ENCODE results near the gene CCDC171.

The CCDC171 gene

GRCh38 chr9:15885464-15885863 is 332.6 kb downstream of the CCDC171 start:
- Histone ChIP-seq H3K27ac (ENCODE audit: low read depth, low read length) (no peak overlapping the region), H2AFZ (ENCODE audit: insufficient read depth, low read length, poor library complexity) (no peak overlapping the region), H3K79me2 (ENCODE audit: control insufficient read depth, insufficient read depth, low read length, poor library complexity) (no peaks in the 10 kb centered on the region), H2BK12ac (ENCODE audit: low read length) (no peak overlapping the region), H3K4me1 (ENCODE audit: control insufficient read depth in 1 of 2, insufficient read depth in 2 of 2, low read length in 2 of 2) (peaks cover 0 to 2% of the 10 kb centered on the region in 2 experiments), H3K79me1 (ENCODE audit: low read length) (no peaks in the 10 kb centered on the region), H3K27me3 (ENCODE audit: insufficient read depth, low read length) (no peaks in the 10 kb centered on the region), H3K9me3 (ENCODE audit: insufficient read depth, low read depth, low read length) (no peaks in the 10 kb centered on the region), H2BK120ac (ENCODE audit: insufficient read depth, low read length, poor library complexity) (no peak overlapping the region), H4K8ac (ENCODE audit: low read depth, low read length) (no peak overlapping the region), H2AK5ac (ENCODE audit: low read length) (no peak overlapping the region), H4K91ac (ENCODE audit: low read depth, low read length) (no peak overlapping the region), H2BK5ac (ENCODE audit: low read depth, low read length, poor library complexity) (no peak overlapping the region), H3K9ac (ENCODE audit: low read length) (no peak overlapping the region), H3K4ac (ENCODE audit: low read depth, low read length) (no peak overlapping the region), H3K23ac (ENCODE audit: low read length) (no peak overlapping the region), H3K36me3 (ENCODE audit: control insufficient read depth in 1 of 2, insufficient read depth in 2 of 2, low read length in 2 of 2) (no peaks in the 10 kb centered on the region), H3K14ac (ENCODE audit: low read length) (no peak overlapping the region), H3K18ac (ENCODE audit: low read length) (no peak overlapping the region), H4K12ac (ENCODE audit: low read depth, low read length) (no peak overlapping the region), H3K4me2 (ENCODE audit: low read length) (no peak overlapping the region), H3K4me3 (ENCODE audit: low read depth, low read length) (no peak overlapping the region)
- DNase-seq = no peak
- no CpG with 5 or more reads among the region's 2 CpGs for WGBS (ENCODE audit: extremely low coverage, insufficient coverage, insufficient read length)

GRCh38 chr9:15889555-15889954 is 336.7 kb downstream of the CCDC171 start:
- H2BK120ac ChIP-seq (ENCODE audit: insufficient read depth, low read length, poor library complexity) = no peak overlapping the region
- no peaks in the 10 kb centered on the region for H3K27me3 ChIP-seq (ENCODE audit: insufficient read depth, low read length)
- H3K4me3 ChIP-seq (ENCODE audit: low read depth, low read length) = no peak overlapping the region
- no peaks in the 10 kb centered on the region for H3K36me3 ChIP-seq (ENCODE audit: control insufficient read depth in 1 of 2, insufficient read depth in 2 of 2, low read length in 2 of 2)
- no peak overlapping the region for H4K91ac ChIP-seq (ENCODE audit: low read depth, low read length)
- no peaks in the 10 kb centered on the region for H3K79me1 ChIP-seq (ENCODE audit: low read length)
- no peak overlapping the region for H3K4me2 ChIP-seq (ENCODE audit: low read length)
- DNase-seq = peak; percentile 72 to 94
- H2AK5ac ChIP-seq (ENCODE audit: low read length) = no peak overlapping the region
- no peak overlapping the region for H3K18ac ChIP-seq (ENCODE audit: low read length)
- no peak overlapping the region for H3K14ac ChIP-seq (ENCODE audit: low read length)
- no peak overlapping the region for H4K8ac ChIP-seq (ENCODE audit: low read depth, low read length)
- H2BK5ac ChIP-seq (ENCODE audit: low read depth, low read length, poor library complexity) = no peak overlapping the region
- peaks cover 0 to 2% of the 10 kb centered on the region in 2 experiments for H3K4me1 ChIP-seq (ENCODE audit: control insufficient read depth in 1 of 2, insufficient read depth in 2 of 2, low read length in 2 of 2)
- no peaks in the 10 kb centered on the region for H3K79me2 ChIP-seq (ENCODE audit: control insufficient read depth, insufficient read depth, low read length, poor library complexity)
- no peak overlapping the region for H3K9ac ChIP-seq (ENCODE audit: low read length)
- no peak overlapping the region for H4K12ac ChIP-seq (ENCODE audit: low read depth, low read length)
- no CpG with 5 or more reads among the region's 1 CpG for WGBS (ENCODE audit: extremely low coverage, insufficient coverage, insufficient read length)
- no peak overlapping the region for H2AFZ ChIP-seq (ENCODE audit: insufficient read depth, low read length, poor library complexity)
- no peak overlapping the region for H2BK12ac ChIP-seq (ENCODE audit: low read length)
- no peaks in the 10 kb centered on the region for H3K9me3 ChIP-seq (ENCODE audit: insufficient read depth, low read depth, low read length)
- H3K23ac ChIP-seq (ENCODE audit: low read length) = no peak overlapping the region
- H3K27ac ChIP-seq (ENCODE audit: low read depth, low read length) = no peak overlapping the region
- H3K4ac ChIP-seq (ENCODE audit: low read depth, low read length) = no peak overlapping the region

- H3K36me3 ChIP-seq (ENCODE audit: control insufficient read depth in 1 of 2, insufficient read depth in 2 of 2, low read length in 2 of 2) = no peaks in the 10 kb centered on the region
- H2AK5ac ChIP-seq (ENCODE audit: low read length) = no peak overlapping the region
- no peak overlapping the region for H3K4ac ChIP-seq (ENCODE audit: low read depth, low read length)
- H2AFZ ChIP-seq (ENCODE audit: insufficient read depth, low read length, poor library complexity) = no peak overlapping the region
- WGBS (ENCODE audit: extremely low coverage, insufficient coverage, insufficient read length) = no CpG with 5 or more reads among the region's 1 CpG
- H2BK120ac ChIP-seq (ENCODE audit: insufficient read depth, low read length, poor library complexity) = no peak overlapping the region
- H4K12ac ChIP-seq (ENCODE audit: low read depth, low read length) = no peak overlapping the region
- no peak for DNase-seq
- no peak overlapping the region for H3K18ac ChIP-seq (ENCODE audit: low read length)
- H3K4me1 ChIP-seq (ENCODE audit: control insufficient read depth in 1 of 2, insufficient read depth in 2 of 2, low read length in 2 of 2) = no peaks in the 10 kb centered on the region
- H3K4me3 ChIP-seq (ENCODE audit: low read depth, low read length) = no peak overlapping the region
- no peak overlapping the region for H2BK12ac ChIP-seq (ENCODE audit: low read length)
- no peak overlapping the region for H2BK5ac ChIP-seq (ENCODE audit: low read depth, low read length, poor library complexity)
- no peaks in the 10 kb centered on the region for H3K9me3 ChIP-seq (ENCODE audit: insufficient read depth, low read depth, low read length)
- no peak overlapping the region for H4K91ac ChIP-seq (ENCODE audit: low read depth, low read length)
- no peak overlapping the region for H3K27ac ChIP-seq (ENCODE audit: low read depth, low read length)
- no peak overlapping the region for H3K9ac ChIP-seq (ENCODE audit: low read length)
- no peaks in the 10 kb centered on the region for H3K79me2 ChIP-seq (ENCODE audit: control insufficient read depth, insufficient read depth, low read length, poor library complexity)
- H3K14ac ChIP-seq (ENCODE audit: low read length) = no peak overlapping the region
- H3K79me1 ChIP-seq (ENCODE audit: low read length) = no peaks in the 10 kb centered on the region
- H3K4me2 ChIP-seq (ENCODE audit: low read length) = no peak overlapping the region
- no peaks in the 10 kb centered on the region for H3K27me3 ChIP-seq (ENCODE audit: insufficient read depth, low read length)
- no peak overlapping the region for H3K23ac ChIP-seq (ENCODE audit: low read length)
- no peak overlapping the region for H4K8ac ChIP-seq (ENCODE audit: low read depth, low read length)
Measured at GRCh38 chr9:15901572-15901971, 348.7 kb downstream of the CCDC171 start.

GRCh38 chr9:15909297-15909696 is 356.5 kb downstream of the CCDC171 start:
- H2BK5ac ChIP-seq (ENCODE audit: low read depth, low read length, poor library complexity) = no peak overlapping the region
- H3K9ac ChIP-seq (ENCODE audit: low read length) = no peak overlapping the region
- H3K4ac ChIP-seq (ENCODE audit: low read depth, low read length) = no peak overlapping the region
- no peak overlapping the region for H4K8ac ChIP-seq (ENCODE audit: low read depth, low read length)
- H2AFZ ChIP-seq (ENCODE audit: insufficient read depth, low read length, poor library complexity) = no peak overlapping the region
- H2BK120ac ChIP-seq (ENCODE audit: insufficient read depth, low read length, poor library complexity) = no peak overlapping the region
- no peak overlapping the region for H3K18ac ChIP-seq (ENCODE audit: low read length)
- no peak overlapping the region for H4K91ac ChIP-seq (ENCODE audit: low read depth, low read length)
- H2AK5ac ChIP-seq (ENCODE audit: low read length) = no peak overlapping the region
- no CpG with 5 or more reads among the region's 6 CpGs for WGBS (ENCODE audit: extremely low coverage, insufficient coverage, insufficient read length)
- no peak overlapping the region for H3K27ac ChIP-seq (ENCODE audit: low read depth, low read length)
- H3K4me3 ChIP-seq (ENCODE audit: low read depth, low read length) = no peak overlapping the region
- H3K14ac ChIP-seq (ENCODE audit: low read length) = no peak overlapping the region
- H3K79me2 ChIP-seq (ENCODE audit: control insufficient read depth, insufficient read depth, low read length, poor library complexity) = no peaks in the 10 kb centered on the region
- no peaks in the 10 kb centered on the region for H3K79me1 ChIP-seq (ENCODE audit: low read length)
- DNase-seq = peak; percentile 7 to 58
- H3K36me3 ChIP-seq (ENCODE audit: control insufficient read depth in 1 of 2, insufficient read depth in 2 of 2, low read length in 2 of 2) = no peaks in the 10 kb centered on the region
- no peak overlapping the region for H3K23ac ChIP-seq (ENCODE audit: low read length)
- H3K4me1 ChIP-seq (ENCODE audit: control insufficient read depth in 1 of 2, insufficient read depth in 2 of 2, low read length in 2 of 2) = no peaks in the 10 kb centered on the region
- no peaks in the 10 kb centered on the region for H3K27me3 ChIP-seq (ENCODE audit: insufficient read depth, low read length)
- no peak overlapping the region for H2BK12ac ChIP-seq (ENCODE audit: low read length)
- no peaks in the 10 kb centered on the region for H3K9me3 ChIP-seq (ENCODE audit: insufficient read depth, low read depth, low read length)
- H3K4me2 ChIP-seq (ENCODE audit: low read length) = no peak overlapping the region
- H4K12ac ChIP-seq (ENCODE audit: low read depth, low read length) = no peak overlapping the region
